Activated naive CD8-positive, alpha-beta T cell treated with anti-CD3 and anti-CD28 coated beads, Interleukin-2, amount 10 ng/mL, durations not matched to agents 7 days and 5 days (primary cell): ENCODE data around the gene U2AF2. TPM values are rescaled to one million over a fixed set of nuclear protein-coding genes. Genes with fewer than 3 reads are reported as not detected.
A peak's percentile ranks its signal among the peaks of the same experiment; 100 is the strongest.

Experiments used
- ATAC-seq: fragments of 150-1000 bp; cut with Tn5 transposase; one replicate; pipeline ENCODE4 v1.10.0; 2021; ENCODE audit warnings: low read depth, moderate library complexity
- POLR2A ChIA-PET: fragments of 350-600 bp; sonication (Branson Sonifier 250); formaldehyde crosslinking; loops from one replicate; lab custom pipeline; 2021; ENCODE audit warnings: antibody characterized with exemption; lab: Charles Lee
- DNase-seq: peaks from one replicate; pipeline ENCODE4 v3.0.0; 2021
- H3K27ac Mint-ChIP-seq: one replicate; pipeline ENCODE4 v1.8.0; 2022; ENCODE audit warnings: mild to moderate bottlenecking, mixed read lengths
- H3K27me3 Mint-ChIP-seq: one replicate; pipeline ENCODE4 v1.8.0; 2022; ENCODE audit warnings: mild to moderate bottlenecking, moderate library complexity, mixed read lengths
- H3K36me3 Mint-ChIP-seq: one replicate; pipeline ENCODE4 v1.8.0; 2021; ENCODE audit warnings: mild to moderate bottlenecking, mixed read lengths
- H3K4me1 Mint-ChIP-seq: one replicate; pipeline ENCODE4 v1.8.0; 2021; ENCODE audit warnings: mixed read lengths
- H3K4me3 Mint-ChIP-seq: one replicate; pipeline ENCODE4 v1.8.0; 2022; ENCODE audit warnings: mild to moderate bottlenecking, moderate library complexity, mixed read lengths
- H3K9me3 Mint-ChIP-seq: one replicate; pipeline ENCODE4 v1.8.0; 2021; ENCODE audit warnings: mixed read lengths
- total RNA-seq, 2 experiments: library from RNA; stranded (reverse); gene quantifications; one replicate each; pipeline ENCODE4 v1.2.3, GENCODE V29; 2021

U2AF2 gene
- total RNA-seq, 2 experiments from 2014 or later = 257 to 267 TPM

GRCh38 chr19:55615543-55616394 is 39.1 kb upstream of the U2AF2 start:
- Mint-ChIP-seq H3K4me1 (peaks cover 15% of the 10 kb centered on the region), H3K9me3 (no peaks in the 10 kb centered on the region), H3K4me3 (no peak overlapping the region), H3K27ac (no peak overlapping the region), H3K27me3 (no peaks in the 10 kb centered on the region), H3K36me3 (peaks cover 22% of the 10 kb centered on the region)
- no peak for ATAC-seq
- DNase-seq = no peak
- POLR2A ChIA-PET = no interaction called here

- H3K4me1 Mint-ChIP-seq = peaks cover 19% of the 10 kb centered on the region
- DNase-seq = no peak
- POLR2A ChIA-PET = no interaction called here
- H3K27me3 Mint-ChIP-seq = no peaks in the 10 kb centered on the region
- no peak overlapping the region for H3K27ac Mint-ChIP-seq
- H3K36me3 Mint-ChIP-seq = peaks cover 22% of the 10 kb centered on the region
- H3K4me3 Mint-ChIP-seq = no peak overlapping the region
- no peak for ATAC-seq
- H3K9me3 Mint-ChIP-seq = no peaks in the 10 kb centered on the region
Observed at GRCh38 chr19:55616395-55616875, 38.4 kb upstream of the U2AF2 start.

- no peaks in the 10 kb centered on the region for H3K27me3 Mint-ChIP-seq
- POLR2A ChIA-PET = interaction anchor here (1.0 kb wide), 1 partner anchor 12 kb away, joined by 4 read pairs; the partner anchor contains the start of gene ZNF865
- no peak overlapping the region for H3K4me3 Mint-ChIP-seq
- ATAC-seq (no peak), DNase-seq (no peak)
- H3K36me3 Mint-ChIP-seq = peaks cover 22% of the 10 kb centered on the region
- H3K9me3 Mint-ChIP-seq = no peaks in the 10 kb centered on the region
- H3K27ac Mint-ChIP-seq = no peak overlapping the region
- H3K4me1 Mint-ChIP-seq = peaks cover 19% of the 10 kb centered on the region
Observed at GRCh38 chr19:55617426-55617825, 37.4 kb upstream of the U2AF2 start.

GRCh38 chr19:55618426-55618825 is 36.4 kb upstream of the U2AF2 start:
- ATAC-seq = no peak

GRCh38 chr19:55619286-55619685 is 35.5 kb upstream of the U2AF2 start:
- DNase-seq = no peak
- Mint-ChIP-seq H3K27me3 (no peaks in the 10 kb centered on the region), H3K36me3 (peaks cover 18% of the 10 kb centered on the region), H3K4me1 (peaks cover 29% of the 10 kb centered on the region), H3K27ac (no peak overlapping the region), H3K9me3 (peaks cover 1% of the 10 kb centered on the region), H3K4me3 (no peak overlapping the region)
- POLR2A ChIA-PET = interaction anchor here (0.7 to 1.3 kb wide), 2 partner anchors 82 to 118 kb away, joined by 3 read pairs; no protein-coding TSS in a partner anchor
- ATAC-seq = no peak

More at GRCh38 chr19:55618426-55618825, 36.4 kb upstream of the U2AF2 start:
- no peaks in the 10 kb centered on the region for H3K9me3 Mint-ChIP-seq
- H3K27ac Mint-ChIP-seq = no peak overlapping the region
- peaks cover 22% of the 10 kb centered on the region for H3K4me1 Mint-ChIP-seq
- POLR2A ChIA-PET = interaction anchor here (0.7 to 1.0 kb wide), 3 partner anchors 13 to 357 kb away, joined by 3 to 4 read pairs (median 3); partner anchors contain the start of gene ZNF865
- peaks cover 18% of the 10 kb centered on the region for H3K36me3 Mint-ChIP-seq
- DNase-seq = no peak
- no peak overlapping the region for H3K4me3 Mint-ChIP-seq
- no peaks in the 10 kb centered on the region for H3K27me3 Mint-ChIP-seq

GRCh38 chr19:55620410-55621204 is 34.2 kb upstream of the U2AF2 start:
- Mint-ChIP-seq H3K27ac (peak overlapping the region; percentile 70), H3K9me3 (peaks cover 1% of the 10 kb centered on the region), H3K4me1 (peaks cover 34% of the 10 kb centered on the region), H3K36me3 (peaks cover 17% of the 10 kb centered on the region), H3K4me3 (peak overlapping the region; percentile 12), H3K27me3 (no peaks in the 10 kb centered on the region)
- DNase-seq = no peak
- peak; percentile 10 for ATAC-seq
- POLR2A ChIA-PET = interaction anchor here (0.6 to 1.8 kb wide), 6 partner anchors 11 to 364 kb away, joined by 3 to 12 read pairs (median 4); partner anchors contain the start of gene ZNF865

GRCh38 chr19:55621205-55621672 is 33.6 kb upstream of the U2AF2 start:
- H3K36me3 Mint-ChIP-seq = peaks cover 17% of the 10 kb centered on the region
- ATAC-seq (no peak), DNase-seq (no peak)
- no peak overlapping the region for H3K4me3 Mint-ChIP-seq
- peak overlapping the region; percentile 70 for H3K27ac Mint-ChIP-seq
- H3K9me3 Mint-ChIP-seq = peaks cover 1% of the 10 kb centered on the region
- POLR2A ChIA-PET = interaction anchor here (1.0 to 1.8 kb wide), 2 partner anchors 12 to 15 kb away, joined by 5 to 12 read pairs; partner anchors contain the start of gene ZNF865
- H3K4me1 Mint-ChIP-seq = peaks cover 39% of the 10 kb centered on the region
- H3K27me3 Mint-ChIP-seq = no peaks in the 10 kb centered on the region

- no peaks in the 10 kb centered on the region for H3K27me3 Mint-ChIP-seq
- H3K36me3 Mint-ChIP-seq = peaks cover 14% of the 10 kb centered on the region
- POLR2A ChIA-PET = interaction anchor here (1.8 kb wide), 1 partner anchor 16 kb away, joined by 12 read pairs; the partner anchor contains the start of gene ZNF865
- H3K27ac Mint-ChIP-seq = no peak overlapping the region
- ATAC-seq (no peak), DNase-seq (no peak)
- H3K4me1 Mint-ChIP-seq = peaks cover 44% of the 10 kb centered on the region
- H3K4me3 Mint-ChIP-seq = no peak overlapping the region
- peaks cover 1% of the 10 kb centered on the region for H3K9me3 Mint-ChIP-seq
Observed at GRCh38 chr19:55621673-55622231, 33.1 kb upstream of the U2AF2 start.

GRCh38 chr19:55622242-55622969 is 32.4 kb upstream of the U2AF2 start:
- POLR2A ChIA-PET = no interaction called here
- H3K36me3 Mint-ChIP-seq = peaks cover 9% of the 10 kb centered on the region

GRCh38 chr19:55623130-55623529 is 31.7 kb upstream of the U2AF2 start:
- Mint-ChIP-seq H3K9me3 (peaks cover 1% of the 10 kb centered on the region), H3K36me3 (peaks cover 4% of the 10 kb centered on the region), H3K27ac (peak overlapping the region; percentile 99), H3K4me1 (peaks cover 55% of the 10 kb centered on the region), H3K27me3 (peaks cover 7% of the 10 kb centered on the region), H3K4me3 (no peak overlapping the region)
- DNase-seq = no peak
- no peak for ATAC-seq
- POLR2A ChIA-PET = interaction anchor here (4.3 kb wide), 1 partner anchor 24 kb away, joined by 49 read pairs; the partner anchor contains the start of genes FIZ1 and ZNF524

More at GRCh38 chr19:55622242-55622969, 32.4 kb upstream of the U2AF2 start:
- DNase-seq (no peak), ATAC-seq (no peak)
- Mint-ChIP-seq H3K4me3 (no peak overlapping the region), H3K9me3 (peaks cover 1% of the 10 kb centered on the region), H3K4me1 (peaks cover 50% of the 10 kb centered on the region), H3K27me3 (peaks cover 2% of the 10 kb centered on the region), H3K27ac (no peak overlapping the region)

- peaks cover 12% of the 10 kb centered on the region for H3K27me3 Mint-ChIP-seq
- H3K9me3 Mint-ChIP-seq = peaks cover 1% of the 10 kb centered on the region
- DNase-seq = no peak
- peaks cover 55% of the 10 kb centered on the region for H3K4me1 Mint-ChIP-seq
- POLR2A ChIA-PET = interaction anchor here (4.3 kb wide), 1 partner anchor 25 kb away, joined by 49 read pairs; the partner anchor contains the start of genes FIZ1 and ZNF524
- H3K36me3 Mint-ChIP-seq = peaks cover 4% of the 10 kb centered on the region
- peak overlapping the region; percentile 99 for H3K27ac Mint-ChIP-seq
- no peak for ATAC-seq
- peak overlapping the region; percentile 99 for H3K4me3 Mint-ChIP-seq
Observed at GRCh38 chr19:55623561-55623960, 31.3 kb upstream of the U2AF2 start.
